HCT116 (cell line): ENCODE data around the gene DPY19L2. TPM values are rescaled to one million over a fixed set of nuclear protein-coding genes. Genes with fewer than 3 reads are reported as not detected.

Experiments used
- ATAC-seq: fragments of 200-7000 bp; cut with Tn5 transposase; 2 replicates; pipeline ENCODE4 v1.9.1; 2020; ENCODE audit warnings: mild to moderate bottlenecking, moderate library complexity
- BruUV-seq: library from RNA; stranded (reverse); fragments of 400-500 nt; replicated peaks from 2 replicates; lab custom pipeline; 2021; lab: Mats Ljungman, UMichigan
- CTCF ChIA-PET: fragments of 300-600 bp; sonication (Branson Sonifier 250); formaldehyde crosslinking; loops from one replicate; lab custom pipeline; 2021; ENCODE audit warnings: antibody characterized with exemption; lab: Charles Lee
- POLR2A ChIA-PET: fragments of 300-600, 350-600 bp; sonication (Branson Sonifier 250); formaldehyde crosslinking; loops from one replicate; lab custom pipeline; 2021; ENCODE audit warnings: antibody characterized with exemption; lab: Charles Lee
- RAD21 ChIA-PET, 2 experiments: fragments of 300-600 bp; sonication (Branson Sonifier 250); formaldehyde crosslinking; loops; one replicate each; lab custom pipeline; 2023; ENCODE audit warnings: low total read pairs in 2 of 2; ENCODE audit not compliant: uncharacterized antibody in 2 of 2, unreplicated experiment in 2 of 2, low non-redundant PET in 1 of 2; lab: Charles Lee
- DNase-seq: peaks from one replicate; pipeline ENCODE4 v3.0.0-alpha.2; 2010; ENCODE audit warnings: low read depth, low spot score
- H2AFZ ChIP-seq: fragments of 200-600 bp; shearing (Covaris generic), sonication (generic); 2 replicates; pipeline ENCODE4 v1.6.1; 2017; ENCODE audit warnings: low read depth, mixed run types, mixed read lengths, antibody characterized with exemption, low read length; ENCODE audit not compliant: poor library complexity, severe bottlenecking
- H3K27ac ChIP-seq: 2 replicates; pipeline ENCODE4 v1.5.1; 2012; ENCODE audit warnings: low read depth, low read length
- H3K27me3 ChIP-seq: fragments of 200-600 bp; sonication (generic); 2 replicates; pipeline ENCODE4 v1.6.1; 2016; ENCODE audit warnings: mixed run types, low read length, mixed read lengths; ENCODE audit not compliant: insufficient read depth
- H3K36me3 ChIP-seq, 2 experiments: fragments of 200-500 bp in 1 of 2; fragments of 200-600 bp in 1 of 2; sonication (Bioruptor generic) in 1 of 2; sonication (generic) in 1 of 2; 2 replicates each; pipeline versions ENCODE4 v1.5.1 to v1.6.1; 2014 to 2016; ENCODE audit warnings: low read length in 2 of 2, inconsistent platforms in 1 of 2, mixed read lengths in 1 of 2, mixed run types in 1 of 2; ENCODE audit not compliant: insufficient read depth in 2 of 2, control insufficient read depth in 1 of 2
- H3K4me1 ChIP-seq, 2 experiments: fragments of 200-600 bp in 1 of 2; sonication (generic) in 1 of 2; 2 replicates each; pipeline versions ENCODE4 v1.5.1 to v1.6.1; 2012 to 2017; ENCODE audit warnings: low read length in 2 of 2, inconsistent platforms in 1 of 2, mild to moderate bottlenecking in 1 of 2, mixed read lengths in 1 of 2, mixed run types in 1 of 2, moderate library complexity in 1 of 2; ENCODE audit not compliant: insufficient read depth in 2 of 2, control insufficient read depth in 1 of 2
- H3K4me2 ChIP-seq: fragments of 200-600 bp; sonication (generic); 2 replicates; pipeline ENCODE4 v1.6.1; 2017; ENCODE audit warnings: mixed run types, low read length, mixed read lengths
- H3K4me3 ChIP-seq, 2 experiments: fragments of 200-600 bp in 1 of 2; sonication (generic) in 1 of 2; replicated peaks in 1 of 2; 2 replicates each; pipeline ENCODE4 v1.5.1; 2011 to 2016; ENCODE audit warnings: low read length in 2 of 2, control low read depth in 1 of 2, low read depth in 1 of 2, mild to moderate bottlenecking in 1 of 2, mixed read lengths in 1 of 2, mixed run types in 1 of 2
- H3K79me2 ChIP-seq: fragments of 200-600 bp; sonication (generic); 2 replicates; pipeline ENCODE4 v1.6.1; 2017; ENCODE audit warnings: mild to moderate bottlenecking, mixed run types, low read length, moderate library complexity, mixed read lengths; ENCODE audit not compliant: insufficient read depth
- H3K9ac ChIP-seq: fragments of 200-600 bp; sonication (generic); 2 replicates; pipeline ENCODE4 v1.6.1; 2016; ENCODE audit warnings: low read length, mixed read lengths
- H3K9me2 ChIP-seq: fragments of 200-600 bp; sonication (generic), shearing (Covaris generic); 2 replicates; pipeline ENCODE4 v1.6.1; 2017; ENCODE audit warnings: mixed run types, mild to moderate bottlenecking, moderate library complexity; ENCODE audit not compliant: insufficient read depth
- H3K9me3 ChIP-seq, 2 experiments: fragments of 200-500 bp in 1 of 2; fragments of 200-600 bp in 1 of 2; sonication (Bioruptor generic) in 1 of 2; sonication (generic) in 1 of 2; 2 replicates each; pipeline ENCODE4 v1.6.1; 2014 to 2017; ENCODE audit warnings: low read length in 2 of 2, mixed read lengths in 2 of 2, inconsistent platforms in 1 of 2, low read depth in 1 of 2, mild to moderate bottlenecking in 1 of 2, mixed run types in 1 of 2, moderate library complexity in 1 of 2; ENCODE audit not compliant: control insufficient read depth in 1 of 2, insufficient read depth in 1 of 2
- H4K20me1 ChIP-seq: fragments of 200-600 bp; sonication (generic), shearing (Covaris generic); 2 replicates; pipeline ENCODE4 v1.6.1; 2017; ENCODE audit warnings: mixed run types, mild to moderate bottlenecking, moderate library complexity; ENCODE audit not compliant: insufficient read depth
- EGR1 ChIP-seq: IDR thresholded peaks from 2 replicates; pipeline ENCODE4 v1.6.1; 2012; ENCODE audit warnings: low read depth
- ELF1 ChIP-seq: IDR thresholded peaks from 2 replicates; pipeline ENCODE4 v1.6.1; 2012; ENCODE audit warnings: low read depth, borderline replicate concordance
- JUND ChIP-seq: IDR thresholded peaks from 2 replicates; pipeline ENCODE4 v1.6.1; 2012
- YY1 ChIP-seq: IDR thresholded peaks from 2 replicates; pipeline ENCODE4 v1.6.1; 2011; ENCODE audit warnings: low read length, low read depth, moderate library complexity, mild to moderate bottlenecking; ENCODE audit not compliant: insufficient replicate concordance; ENCODE audit errors: extremely low read depth
- intact Hi-C: fragments of 100-400 bp; cut with micrococcal nuclease; formaldehyde crosslinking; loops from 2 replicates; pipeline ENCODE4 v1.10.0; 2022
- total RNA-seq: library from RNA; stranded (reverse); gene quantifications from one replicate; pipeline ENCODE4 v1.2.1, GENCODE V29; 2021; ENCODE audit not compliant: unreplicated experiment
- TF ChIP-seq, protein P1 (sequence below): IDR thresholded peaks from 2 replicates; pipeline ENCODE4 v1.6.1; 2012

DPY19L2 gene
- total RNA-seq, 1 experiment from 2014 or later, result not detected

DNA sequence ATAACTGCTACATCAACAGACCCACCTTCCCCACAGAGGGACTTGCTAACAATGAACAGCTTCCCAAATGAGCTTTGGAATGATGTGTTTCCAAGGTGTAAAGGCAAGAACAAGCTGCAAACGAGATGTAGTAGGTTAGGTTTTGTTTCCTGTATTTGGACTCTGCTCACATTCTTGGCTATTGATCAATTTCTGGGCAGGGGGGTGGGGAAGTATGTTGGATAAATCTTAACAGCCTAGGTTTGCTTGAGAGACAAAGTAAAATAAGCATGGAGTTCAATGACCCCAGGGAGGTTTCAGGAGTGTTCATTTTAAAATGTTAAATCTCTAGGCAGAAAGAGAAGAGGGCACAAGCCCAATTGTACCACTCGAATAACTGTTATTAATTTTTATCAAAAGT, 146.6 kb downstream of the DPY19L2 start:
- DNase-seq (no peak), ATAC-seq (no peak)
- no TSS peak for BruUV-seq
- H3K4me1 ChIP-seq, result no peaks in the 10 kb centered on the region
- no peak overlapping the region for H3K9ac ChIP-seq
- no peaks in the 10 kb centered on the region for H3K9me2 ChIP-seq
- no peak overlapping the region for H2AFZ ChIP-seq
- H3K79me2 ChIP-seq, result no peaks in the 10 kb centered on the region
- intact Hi-C loops, result no loop called here
- no peak overlapping the region for H3K4me3 ChIP-seq
- H3K36me3 ChIP-seq, result no peaks in the 10 kb centered on the region
- no peak overlapping the region for H3K4me2 ChIP-seq
- POLR2A ChIA-PET, result no interaction called here
- no peaks in the 10 kb centered on the region for H4K20me1 ChIP-seq
- no peaks in the 10 kb centered on the region for H3K9me3 ChIP-seq
- H3K27ac ChIP-seq, result no peak overlapping the region
- RAD21 ChIA-PET, result no interaction called here
- H3K27me3 ChIP-seq, result no peaks in the 10 kb centered on the region
- TF ChIP-seq, protein P1, sequence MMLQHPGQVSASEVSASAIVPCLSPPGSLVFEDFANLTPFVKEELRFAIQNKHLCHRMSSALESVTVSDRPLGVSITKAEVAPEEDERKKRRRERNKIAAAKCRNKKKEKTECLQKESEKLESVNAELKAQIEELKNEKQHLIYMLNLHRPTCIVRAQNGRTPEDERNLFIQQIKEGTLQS, result no peak
- TF ChIP-seq ELF1, result no peak
- TF ChIP-seq YY1, result no peak
- TF ChIP-seq JUND, result no peak
- TF ChIP-seq EGR1, result no peak
- CTCF ChIA-PET, result no interaction called here

Other genes starting within 250 kb of the DPY19L2 start
- 23.0 TPM for gene RXYLT1, start 111.4 kb upstream of the DPY19L2 start, total RNA-seq
- gene SRGAP1, start 176.2 kb upstream of the DPY19L2 start, total RNA-seq, result 16.6 TPM